Measurements from ENCODE around the gene ATP5F1D.

GRCh38 chr19:1239796-1240737 is 1.5 kb upstream of the ATP5F1D start:
- TF ChIP-seq YY1 (IDR thresholded peaks at IDR 0.05; ENCODE audit: insufficient read depth, insufficient read length): no peak
- TF ChIP-seq SUZ12 (IDR thresholded peaks at IDR 0.05; ENCODE audit: extremely low read depth, insufficient read depth, insufficient read length): no peak
